Prostate gland (tissue), 2 donors: Measurements from ENCODE around the gene NAT14. TPM values are rescaled to one million over a fixed set of nuclear protein-coding genes. Genes with fewer than 3 reads are reported as not detected.

ENCODE experiments used
- DNase-seq: peaks from one replicate; pipeline ENCODE4 v3.0.0-alpha.2; 2019; ENCODE audit warnings: low spot score
- H3K27ac ChIP-seq, 2 donors: fragments of 200-600 bp; sonication (generic); 2 replicates each; pipeline ENCODE4 v1.5.1; 2017 to 2019
- H3K27me3 ChIP-seq: fragments of 200-600 bp; sonication (generic); replicated peaks from 2 replicates; pipeline ENCODE4 v1.5.1; 2019; ENCODE audit not compliant: insufficient read depth
- H3K36me3 ChIP-seq, 2 donors: fragments of 200-600 bp; sonication (generic); 1 replicate in 1 of 2; 2 replicates in 1 of 2; pipeline versions ENCODE4 v1.5.1 to v1.8.1; 2017 to 2019
- H3K4me1 ChIP-seq: fragments of 200-600 bp; sonication (generic); replicated peaks from 2 replicates; pipeline ENCODE4 v1.5.1; 2019
- H3K4me3 ChIP-seq, 2 donors: fragments of 200-600 bp; sonication (generic); 2 replicates each; pipeline ENCODE4 v1.5.1; 2017 to 2019
- H3K9me3 ChIP-seq: fragments of 200-600 bp; sonication (generic); 2 replicates; pipeline ENCODE4 v1.5.1; 2017
- POLR2A ChIP-seq: fragments of 450-650 bp; IDR thresholded peaks from one replicate; pipeline ENCODE4 v1.6.1; 2016; ENCODE audit warnings: antibody characterized with exemption, mild to moderate bottlenecking
- POLR2AphosphoS5 ChIP-seq: sonication (generic); formaldehyde crosslinking; IDR thresholded peaks from one replicate; pipeline ENCODE4 v1.6.1; 2017; ENCODE audit warnings: antibody characterized with exemption
- WGBS: methylation state at CpG from one replicate; pipeline ENCODE4 v1.1.5; 2018; 5-methylcytosine and 5-hydroxymethylcytosine counted together
- intact Hi-C: fragments of 100-400 bp; cut with DNase I; formaldehyde crosslinking; loops from one replicate; pipeline ENCODE4 v1.14.2; 2022
- total RNA-seq, 2 donors: library from RNA; depleted of rRNA; stranded (reverse); fragments of >200 nt; gene quantifications; one replicate each; pipeline ENCODE4 v1.1.0, GENCODE V29; 2016
- TF ChIP-seq, protein P1 (sequence below), 4 experiments: fragments of 200-600 bp in 2 of 4; fragments of 450-650 bp in 2 of 4; sonication (generic) in 2 of 4; IDR thresholded peaks; 1 replicate in 3 of 4; 2 replicates in 1 of 4; pipeline ENCODE4 v1.5.1; 2016 to 2019; ENCODE audit warnings: antibody characterized with exemption in 4 of 4, mild to moderate bottlenecking in 2 of 4, moderate library complexity in 2 of 4

The NAT14 gene
- total RNA-seq, 2 donors from 2014 or later = 10.8 to 19.8 TPM

DNA sequence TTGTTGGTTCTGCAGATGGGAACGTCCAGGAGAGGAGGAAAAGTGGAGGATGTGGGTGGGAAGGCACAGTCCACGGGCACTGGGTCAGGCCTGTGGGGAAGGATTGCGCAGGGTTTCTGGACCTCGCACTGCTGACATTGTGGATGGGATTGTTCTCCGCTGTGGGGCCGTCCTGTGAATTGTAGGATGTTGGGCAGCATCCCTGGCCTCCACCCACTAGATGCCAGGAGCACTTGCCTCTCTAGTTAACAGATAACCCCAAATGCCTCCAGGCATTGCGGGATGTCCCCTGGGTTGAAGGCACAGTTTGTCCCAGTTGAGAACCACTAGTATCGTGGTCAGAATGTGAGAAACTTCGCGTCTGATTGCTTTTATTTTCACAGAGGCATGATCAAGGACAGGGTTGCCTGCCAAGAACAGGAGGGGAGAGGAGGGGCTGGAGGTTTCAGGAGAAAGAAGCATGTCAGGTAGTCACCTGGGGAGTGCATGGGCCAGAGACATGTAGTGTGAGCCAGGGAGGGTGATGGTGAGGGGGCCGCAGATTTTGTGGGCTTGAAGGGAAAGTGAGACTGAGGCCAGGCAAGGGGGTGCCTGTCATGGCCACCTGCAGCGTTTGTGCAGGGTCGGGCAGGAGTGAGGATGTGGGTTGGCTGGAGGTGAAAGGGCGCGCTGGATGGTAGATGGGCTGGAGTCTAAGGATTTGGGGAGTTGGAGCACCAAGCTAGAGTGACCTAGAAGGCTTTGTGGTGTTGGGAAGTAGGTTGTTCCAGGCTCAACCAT, 5.3 kb upstream of the NAT14 start:
- no peak for DNase-seq
- Histone ChIP-seq H3K9me3 (no peaks in the 10 kb centered on the region), H3K27ac (no peak overlapping the region), H3K4me1 (peaks cover 4% of the 10 kb centered on the region), H3K4me3 (no peak overlapping the region), H3K36me3 (peaks cover 0 to 5% of the 10 kb centered on the region in 2 donors), H3K27me3 (no peaks in the 10 kb centered on the region)
- 68% methylated on average over 15 of the region's 15 CpGs for WGBS
- intact Hi-C loops = no loop called here
- TF ChIP-seq POLR2A = no peak
- TF ChIP-seq, protein P1, sequence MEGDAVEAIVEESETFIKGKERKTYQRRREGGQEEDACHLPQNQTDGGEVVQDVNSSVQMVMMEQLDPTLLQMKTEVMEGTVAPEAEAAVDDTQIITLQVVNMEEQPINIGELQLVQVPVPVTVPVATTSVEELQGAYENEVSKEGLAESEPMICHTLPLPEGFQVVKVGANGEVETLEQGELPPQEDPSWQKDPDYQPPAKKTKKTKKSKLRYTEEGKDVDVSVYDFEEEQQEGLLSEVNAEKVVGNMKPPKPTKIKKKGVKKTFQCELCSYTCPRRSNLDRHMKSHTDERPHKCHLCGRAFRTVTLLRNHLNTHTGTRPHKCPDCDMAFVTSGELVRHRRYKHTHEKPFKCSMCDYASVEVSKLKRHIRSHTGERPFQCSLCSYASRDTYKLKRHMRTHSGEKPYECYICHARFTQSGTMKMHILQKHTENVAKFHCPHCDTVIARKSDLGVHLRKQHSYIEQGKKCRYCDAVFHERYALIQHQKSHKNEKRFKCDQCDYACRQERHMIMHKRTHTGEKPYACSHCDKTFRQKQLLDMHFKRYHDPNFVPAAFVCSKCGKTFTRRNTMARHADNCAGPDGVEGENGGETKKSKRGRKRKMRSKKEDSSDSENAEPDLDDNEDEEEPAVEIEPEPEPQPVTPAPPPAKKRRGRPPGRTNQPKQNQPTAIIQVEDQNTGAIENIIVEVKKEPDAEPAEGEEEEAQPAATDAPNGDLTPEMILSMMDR (IDR thresholded peaks at IDR 0.05) = no peak
- no peak for TF ChIP-seq POLR2AphosphoS5

- no peak for TF ChIP-seq POLR2A
- TF ChIP-seq POLR2AphosphoS5 = no peak
- TF ChIP-seq, protein P1 (IDR thresholded peaks at IDR 0.05) = no peak
- no peak overlapping the region for H3K27ac ChIP-seq
- H3K4me1 ChIP-seq = peaks cover 4% of the 10 kb centered on the region
- no peak overlapping the region for H3K4me3 ChIP-seq
- H3K9me3 ChIP-seq = no peaks in the 10 kb centered on the region
- WGBS = 92% methylated on average over 40 of the region's 52 CpGs
- peaks cover 0 to 5% of the 10 kb centered on the region in 2 donors for H3K36me3 ChIP-seq
- H3K27me3 ChIP-seq = no peaks in the 10 kb centered on the region
- DNase-seq = no peak
- intact Hi-C loops = no loop called here
Observed at GRCh38 chr19:55481148-55481793, 3.7 kb upstream of the NAT14 start.

GRCh38 chr19:55481794-55482155, 3.2 kb upstream of the NAT14 start:
- Histone ChIP-seq H3K36me3 (peaks cover 0 to 5% of the 10 kb centered on the region in 2 donors), H3K9me3 (no peaks in the 10 kb centered on the region), H3K4me3 (no peak overlapping the region), H3K27ac (no peak overlapping the region), H3K27me3 (no peaks in the 10 kb centered on the region), H3K4me1 (peaks cover 4% of the 10 kb centered on the region)
- 71% methylated on average over 30 of the region's 40 CpGs for WGBS
- intact Hi-C loops = no loop called here
- no peak for TF ChIP-seq POLR2AphosphoS5
- no peak for DNase-seq

DNA sequence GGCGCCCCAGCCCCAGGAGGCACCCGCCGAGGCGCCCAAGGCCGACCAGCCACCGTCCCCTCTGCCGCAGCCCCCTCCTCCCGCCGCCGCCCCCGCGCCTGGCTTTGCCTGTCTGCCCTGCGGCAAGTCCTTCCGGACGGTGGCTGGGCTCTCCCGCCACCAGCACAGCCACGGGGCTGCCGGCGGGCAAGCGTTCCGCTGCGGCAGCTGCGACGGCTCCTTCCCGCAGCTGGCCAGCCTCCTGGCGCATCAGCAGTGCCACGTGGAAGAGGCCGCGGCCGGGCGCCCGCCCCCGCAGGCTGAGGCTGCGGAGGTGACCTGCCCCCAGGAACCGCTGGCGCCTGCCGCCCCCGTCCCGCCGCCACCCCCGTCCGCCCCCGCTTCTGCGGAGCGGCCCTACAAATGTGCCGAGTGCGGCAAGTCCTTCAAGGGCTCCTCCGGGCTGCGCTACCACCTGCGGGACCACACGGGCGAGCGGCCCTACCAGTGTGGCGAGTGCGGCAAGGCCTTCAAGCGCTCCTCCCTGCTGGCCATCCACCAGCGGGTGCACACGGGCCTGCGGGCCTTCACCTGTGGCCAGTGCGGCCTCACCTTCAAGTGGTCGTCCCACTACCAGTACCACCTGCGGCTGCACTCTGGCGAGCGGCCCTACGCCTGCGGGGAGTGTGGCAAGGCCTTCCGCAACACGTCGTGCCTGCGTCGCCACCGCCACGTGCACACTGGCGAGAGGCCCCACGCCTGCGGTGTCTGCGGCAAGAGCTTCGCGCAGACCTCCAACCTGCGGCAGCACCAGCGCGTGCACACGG, 2.6 kb upstream of the NAT14 start:
- intact Hi-C loops = no loop called here
- H3K27me3 ChIP-seq = no peaks in the 10 kb centered on the region
- 91% methylated on average over 50 of the region's 83 CpGs for WGBS
- TF ChIP-seq POLR2AphosphoS5 (no peak), POLR2A (no peak)
- TF ChIP-seq, protein P1 (IDR thresholded peaks at IDR 0.05) = no peak
- peaks cover 0 to 5% of the 10 kb centered on the region in 2 donors for H3K36me3 ChIP-seq
- H3K27ac ChIP-seq = no peak overlapping the region
- H3K4me1 ChIP-seq = peaks cover 4% of the 10 kb centered on the region
- DNase-seq = no peak
- H3K9me3 ChIP-seq = no peaks in the 10 kb centered on the region
- H3K4me3 ChIP-seq = no peak overlapping the region

- intact Hi-C loops = no loop called here
- H3K4me1 ChIP-seq = peaks cover 4% of the 10 kb centered on the region
Observed at GRCh38 chr19:55482967-55483705, 1.9 kb upstream of the NAT14 start.

More at GRCh38 chr19:55482967-55483705, 1.9 kb upstream of the NAT14 start:
- peaks cover 0 to 5% of the 10 kb centered on the region in 2 donors for H3K36me3 ChIP-seq
- no peak for DNase-seq
- no peak overlapping the region for H3K4me3 ChIP-seq
- H3K27me3 ChIP-seq = no peaks in the 10 kb centered on the region
- no peak overlapping the region for H3K27ac ChIP-seq
- WGBS = 91% methylated on average over 47 of the region's 47 CpGs
- TF ChIP-seq, protein P1 (IDR thresholded peaks at IDR 0.05) = no peak
- no peak for TF ChIP-seq POLR2A
- TF ChIP-seq POLR2AphosphoS5 = no peak
- no peaks in the 10 kb centered on the region for H3K9me3 ChIP-seq
